K562 (cell line): ENCODE results near the gene AIDA. TPM values are rescaled to one million over a fixed set of nuclear protein-coding genes. Genes with fewer than 3 reads are reported as not detected.

Source experiments
- ATAC-seq: fragments of 200-7000 bp; cut with Tn5 transposase; 3 replicates; pipeline ENCODE4 v1.9.1; 2020; ENCODE audit warnings: moderate library complexity
- BruUV-seq: library from RNA; stranded (reverse); fragments of 400-500 nt; replicated peaks from 2 replicates; lab custom pipeline; 2021; lab: Mats Ljungman, UMichigan
- CTCF ChIA-PET: fragments of 300-600 bp; formaldehyde crosslinking; extraction: SDS; loops from one replicate; lab custom pipeline; 2021; ENCODE audit warnings: low intra/inter-chr PET ratio; lab: Yijun Ruan, JAX
- POLR2A ChIA-PET: fragments of 300-600, 350-650 bp; sonication (Branson Sonifier 250); formaldehyde crosslinking; extraction: SDS; loops from one replicate; lab custom pipeline; 2021; ENCODE audit warnings: antibody characterized with exemption, inconsistent platforms; lab: Yijun Ruan, JAX
- DNase-seq, 4 experiments: peaks; one replicate each; pipeline versions ENCODE4 v3.0.0 to v3.0.0-alpha.2; 2011 to 2018; ENCODE audit warnings: low spot score in 3 of 4, mixed read lengths in 3 of 4; ENCODE audit errors: extremely low read depth in 1 of 4
- FAIRE-seq: peaks from 2 replicates; lab custom pipeline; 2011; peaks lifted over from hg19 to GRCh38; lab: Jason Lieb, UNC
- H2AFZ ChIP-seq: 2 replicates; pipeline ENCODE4 v1.6.0; 2011; ENCODE audit warnings: low read depth, low read length, control low read depth, inconsistent platforms
- H3K27ac ChIP-seq: fragments of 200-600 bp; 3 replicates; pipeline ENCODE4 v1.8.0; 2011; ENCODE audit warnings: low read depth, mild to moderate bottlenecking, control low read depth, inconsistent platforms, low read length, moderate library complexity, mixed read lengths; ENCODE audit errors: extremely low read depth
- H3K27me3 ChIP-seq, 2 experiments: fragments of 300-600 bp in 1 of 2; 2 replicates in 1 of 2; 3 replicates in 1 of 2; pipeline versions ENCODE4 v1.6.0 to v1.8.0; 2011; ENCODE audit warnings: inconsistent platforms in 2 of 2, low read length in 2 of 2, mild to moderate bottlenecking in 1 of 2, mixed read lengths in 1 of 2, moderate library complexity in 1 of 2; ENCODE audit not compliant: control insufficient read depth in 2 of 2, insufficient read depth in 2 of 2
- H3K36me3 ChIP-seq: fragments of 300-600 bp; 3 replicates; pipeline ENCODE4 v1.8.0; 2011; ENCODE audit warnings: mild to moderate bottlenecking, low read length, inconsistent platforms; ENCODE audit not compliant: control insufficient read depth, insufficient read depth
- H3K4me1 ChIP-seq, 2 experiments: fragments of 200-600 bp in 1 of 2; replicated peaks in 1 of 2; 2 replicates in 1 of 2; 3 replicates in 1 of 2; pipeline versions ENCODE4 v1.5.1 to v1.8.0; 2011; ENCODE audit warnings: inconsistent platforms in 2 of 2, low read length in 2 of 2, mild to moderate bottlenecking in 1 of 2, mixed read lengths in 1 of 2, moderate library complexity in 1 of 2; ENCODE audit not compliant: control insufficient read depth in 2 of 2, insufficient read depth in 2 of 2
- H3K4me2 ChIP-seq: 2 replicates; pipeline ENCODE4 v1.6.1; 2011; ENCODE audit warnings: low read length, control low read depth, inconsistent platforms, mixed read lengths; ENCODE audit not compliant: insufficient read depth
- H3K4me3 ChIP-seq: fragments of 200-600 bp; sonication (generic), shearing (Covaris generic); 2 replicates; pipeline ENCODE4 v1.5.1; 2016; ENCODE audit warnings: control low read depth, inconsistent platforms
- H3K79me2 ChIP-seq: fragments of 200-600 bp; 3 replicates; pipeline ENCODE4 v1.8.0; 2011; ENCODE audit warnings: low read length, inconsistent platforms; ENCODE audit not compliant: control insufficient read depth, insufficient read depth
- H3K9ac ChIP-seq, 2 experiments: 2 replicates each; pipeline versions ENCODE4 v1.6.0 to v1.6.1; 2011; ENCODE audit warnings: low read depth in 2 of 2, low read length in 2 of 2, control low read depth in 1 of 2, inconsistent platforms in 1 of 2, mild to moderate bottlenecking in 1 of 2, mixed read lengths in 1 of 2; ENCODE audit not compliant: insufficient read depth in 1 of 2
- H3K9me1 ChIP-seq: one replicate; pipeline ENCODE4 v1.6.0; 2011; ENCODE audit warnings: inconsistent platforms, mild to moderate bottlenecking, low read length, moderate library complexity; ENCODE audit not compliant: control insufficient read depth, insufficient read depth
- H3K9me3 ChIP-seq: replicated peaks from 2 replicates; pipeline ENCODE4 v1.5.1; 2011; ENCODE audit warnings: low read depth, low read length, inconsistent platforms; ENCODE audit not compliant: control insufficient read depth, insufficient read depth
- H4K20me1 ChIP-seq: replicated peaks from 2 replicates; pipeline ENCODE4 v1.6.1; 2011; ENCODE audit warnings: low read length, inconsistent platforms, mixed read lengths; ENCODE audit not compliant: control insufficient read depth, insufficient read depth
- CHCHD3 ChIP-seq: fragments of 250-450 bp; sonication (Bioruptor Pico); IDR thresholded peaks from 2 replicates; pipeline ENCODE4 v2.1.2; 2022; ENCODE audit warnings: mild to moderate bottlenecking
- NFE2L1 ChIP-seq: fragments of 450-650 bp; IDR thresholded peaks from 2 replicates; pipeline ENCODE4 v1.6.1; 2016; ENCODE audit warnings: missing genetic modification characterization, low read depth, mild to moderate bottlenecking, missing compliant biosample characterization, moderate library complexity, borderline replicate concordance
- NFYB ChIP-seq: IDR thresholded peaks from 2 replicates; pipeline ENCODE4 v1.6.1; 2011; ENCODE audit warnings: mild to moderate bottlenecking, moderate library complexity; ENCODE audit not compliant: insufficient read length; ENCODE audit errors: extremely low read depth
- RBM14 ChIP-seq: fragments of 200-400 bp; formaldehyde crosslinking; IDR thresholded peaks from 2 replicates; pipeline ENCODE4 v1.6.1; 2018; ENCODE audit warnings: low read depth, mild to moderate bottlenecking, low read length, moderate library complexity, borderline replicate concordance; ENCODE audit not compliant: insufficient read depth
- ZBTB17 ChIP-seq: fragments of 450-650 bp; formaldehyde crosslinking; IDR thresholded peaks from 2 replicates; pipeline ENCODE4 v1.4.0; 2020; ENCODE audit warnings: mild to moderate bottlenecking
- ZBTB7A ChIP-seq: IDR thresholded peaks from 2 replicates; pipeline ENCODE4 v1.6.1; 2011; ENCODE audit warnings: low read depth, mild to moderate bottlenecking, low read length, moderate library complexity, borderline replicate concordance; ENCODE audit not compliant: control insufficient read depth
- ZNF12 ChIP-seq: sonication (generic); formaldehyde crosslinking; IDR thresholded peaks from 2 replicates; pipeline ENCODE4 v1.4.0; 2020; ENCODE audit warnings: mild to moderate bottlenecking, missing genetic modification reagents
- ZNF121 ChIP-seq: sonication (generic); formaldehyde crosslinking; conservative IDR thresholded peaks from 2 replicates; pipeline ENCODE4 v1.8.0; 2022; ENCODE audit warnings: missing genetic modification reagents
- ZNF277 ChIP-seq: fragments of 250-450 bp; sonication (Bioruptor Pico); IDR thresholded peaks from 2 replicates; pipeline ENCODE4 v1.8.0; 2022; ENCODE audit warnings: inconsistent platforms, mild to moderate bottlenecking, moderate library complexity, borderline replicate concordance
- ZNF395 ChIP-seq: fragments of 200-800 bp; sonication (Bioruptor generic); IDR thresholded peaks from 2 replicates; pipeline ENCODE4 v1.6.1; 2017; ENCODE audit warnings: missing genetic modification characterization, missing compliant biosample characterization
- WGBS: fragments of 100-300 bp; shearing (Covaris generic); methylation state at CpG from one replicate; pipeline ENCODE4 v1.1.6; 2016; ENCODE audit warnings: low coverage, mixed read lengths; ENCODE audit not compliant: insufficient coverage; ENCODE audit errors: missing lambda C conversion rate; 5-methylcytosine and 5-hydroxymethylcytosine counted together
- in situ Hi-C: fragments of 300-500 bp; cut with MboI; formaldehyde crosslinking; loops from 4 replicates; pipeline ENCODE4 v1.15.0; 2018; ENCODE audit warnings: inconsistent platforms, mixed read lengths
- intact Hi-C: fragments of 100-400 bp; cut with micrococcal nuclease; formaldehyde crosslinking; loops from 2 replicates; pipeline ENCODE4 v1.14.2; 2022
- polyA plus RNA-seq, 8 experiments: library from polyadenylated mRNA; depleted of rRNA in 4 of 8; stranded (reverse) in 5 of 8; unstranded in 3 of 8; fragments of >200 nt; fragmentation: Nextera tagmentation in 2 of 8; fragmentation: Illumina TruSeq in 1 of 8; extraction: Ambion mirVana in 2 of 8; extraction: Trizol in 1 of 8; gene quantifications; 2 replicates each; pipeline versions ENCODE4 v1.2.1 to v1.2.3, GENCODE V29; 2011 to 2014; ENCODE audit warnings: inconsistent platforms in 1 of 8, missing spikeins in 1 of 8
- total RNA-seq, 7 experiments: library from RNA; depleted of rRNA in 6 of 7; stranded (reverse); fragments of >200 nt in 6 of 7; fragmentation: Illumina TruSeq in 2 of 7; extraction: Trizol in 2 of 7; gene quantifications; 2 replicates each; pipeline versions ENCODE4 v1.2.1 to v1.2.3, GENCODE V29; 2011 to 2021; ENCODE audit warnings: low replicate concordance in 1 of 7
- TF ChIP-seq, protein P1 (sequence below): fragments of 250-450 bp; sonication (Bioruptor Pico); IDR thresholded peaks from 2 replicates; pipeline ENCODE4 v1.9.0; 2021; ENCODE audit warnings: mild to moderate bottlenecking

AIDA gene
- total and polyA plus RNA-seq, 9 of the 15 experiments (the other 6 are each of a cell fraction or from before 2014, with no cell fraction given), result 18.2 to 77.9 (median 24.9) TPM

- H3K27me3 ChIP-seq, result no peaks in the 10 kb centered on the region
- POLR2A ChIA-PET, result interaction anchor here (1.1 to 1.2 kb wide), 3 partner anchors 14 to 21 kb away, joined by 3 to 4 read pairs (median 3); partner anchors contain the start of genes AIDA and BROX
- intact Hi-C loops, result loop anchor here (5.0 kb wide), 1 partner anchor 35 kb away; no protein-coding TSS in a partner anchor
Measured at GRCh38 chr1:222697203-222697602, 15.1 kb downstream of the AIDA start.

DNA sequence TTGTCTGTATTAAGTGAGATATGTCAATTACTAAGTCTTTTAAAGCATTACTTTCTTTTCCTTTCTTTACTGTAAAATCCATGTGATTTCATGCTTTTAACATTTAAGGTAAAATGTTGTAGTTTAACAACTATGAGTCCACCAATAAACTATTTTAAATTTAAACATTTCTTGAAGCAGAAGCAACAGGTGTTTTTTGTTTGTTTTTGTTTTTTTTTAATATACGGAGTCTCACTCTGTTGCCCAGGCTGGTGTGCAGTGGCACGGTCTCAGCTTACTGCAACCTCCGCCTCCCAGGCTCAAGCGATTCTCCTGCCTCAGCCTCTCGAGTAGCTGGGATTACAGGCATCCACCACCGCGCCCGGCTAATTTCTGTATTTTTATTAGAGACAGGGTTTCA is 15.6 kb downstream of the AIDA start:
- Histone ChIP-seq H3K9ac (no peak overlapping the region), H3K27me3 (no peaks in the 10 kb centered on the region), H3K4me3 (no peak overlapping the region), H3K9me1 (no peaks in the 10 kb centered on the region), H3K36me3 (peaks cover 25% of the 10 kb centered on the region; the same call in 2 of the 3 replicates), H3K79me2 (no peaks in the 10 kb centered on the region; the same call in 2 of the 3 replicates), H3K4me1 (no peaks in the 10 kb centered on the region), H3K4me2 (no peak overlapping the region), H2AFZ (no peak overlapping the region), H3K9me3 (no peaks in the 10 kb centered on the region), H3K27ac (no peak overlapping the region), H4K20me1 (no peaks in the 10 kb centered on the region)
- no peak for ATAC-seq
- intact Hi-C loops, result loop anchor here (5.0 kb wide), 1 partner anchor 34 kb away; no protein-coding TSS in a partner anchor
- ChIA-PET CTCF (no interaction called here), POLR2A (interaction anchor here (0.7 kb wide), 1 partner anchor 12 kb away, joined by 3 read pairs; no protein-coding TSS in a partner anchor)
- DNase-seq, result no peak
- 92% methylated on average over 7 of the region's 8 CpGs for WGBS
- BruUV-seq, result no TSS peak
- no peak for FAIRE-seq
- in situ Hi-C loops, result no loop called here
- TF ChIP-seq ZBTB7A (no peak), ZNF12 (no peak), ZNF395 (CRISPR knock-in tag) (no peak), ZBTB17 (CRISPR knock-in tag) (no peak), ZNF121 (CRISPR knock-in tag) (no peak), CHCHD3 (CRISPR knock-in tag) (no peak), NFE2L1 (tag) (no peak), RBM14 (no peak), NFYB (no peak)
- TF ChIP-seq, protein P1, sequence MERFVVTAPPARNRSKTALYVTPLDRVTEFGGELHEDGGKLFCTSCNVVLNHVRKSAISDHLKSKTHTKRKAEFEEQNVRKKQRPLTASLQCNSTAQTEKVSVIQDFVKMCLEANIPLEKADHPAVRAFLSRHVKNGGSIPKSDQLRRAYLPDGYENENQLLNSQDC (CRISPR knock-in tag), result no peak

More at GRCh38 chr1:222697203-222697602, 15.1 kb downstream of the AIDA start:
- Histone ChIP-seq H2AFZ (no peak overlapping the region), H3K4me1 (no peaks in the 10 kb centered on the region), H4K20me1 (no peaks in the 10 kb centered on the region), H3K9me3 (no peaks in the 10 kb centered on the region), H3K79me2 (no peaks in the 10 kb centered on the region; the same call in 2 of the 3 replicates), H3K4me3 (no peak overlapping the region), H3K36me3 (peaks cover 28% of the 10 kb centered on the region), H3K9ac (no peak overlapping the region), H3K27ac (no peak overlapping the region), H3K4me2 (no peak overlapping the region), H3K9me1 (no peaks in the 10 kb centered on the region)
- FAIRE-seq (no peak), ATAC-seq (no peak), DNase-seq (no peak)
- BruUV-seq, result no TSS peak
- in situ Hi-C loops, result no loop called here
- 70% methylated on average over 2 of the region's 2 CpGs for WGBS
- CTCF ChIA-PET, result no interaction called here
- no peak for TF ChIP-seq ZNF277 (CRISPR knock-in tag)
